GM12801 (cell line): ENCODE results near the gene SH2D5.

Source experiments
- CTCF ChIP-seq: IDR thresholded peaks from one replicate; pipeline ENCODE4 v1.5.1; 2011; ENCODE audit warnings: control low read depth; ENCODE audit not compliant: insufficient read length; ENCODE audit errors: extremely low read depth

The SH2D5 gene

GRCh38 chr1:20684050-20684620 lies 48.4 kb downstream of the SH2D5 start:
- TF ChIP-seq CTCF: no peak

GRCh38 chr1:20683614-20684013 lies 48.9 kb downstream of the SH2D5 start:
- no peak for TF ChIP-seq CTCF

- no peak for TF ChIP-seq CTCF
These were observed 49.8 kb downstream of the SH2D5 start for GRCh38 chr1:20682571-20683236.

GRCh38 chr1:20681999-20682398 lies 50.5 kb downstream of the SH2D5 start:
- no peak for TF ChIP-seq CTCF

GRCh38 chr1:20680269-20680668 lies 52.2 kb downstream of the SH2D5 start:
- no peak for TF ChIP-seq CTCF

- TF ChIP-seq CTCF: no peak
These were observed 53.9 kb downstream of the SH2D5 start for GRCh38 chr1:20678599-20678998.

- no peak for TF ChIP-seq CTCF
These were observed 60.3 kb downstream of the SH2D5 start for GRCh38 chr1:20672265-20672632.
